HEK293 (cell line): ENCODE results near the gene CACNA1C.

Experiments
- CTCF ChIA-PET: fragments of 350-600 bp; formaldehyde crosslinking; extraction: SDS; loops from one replicate; lab custom pipeline; 2021; ENCODE audit warnings: antibody characterized with exemption; lab: Yijun Ruan, JAX
- POLR2A ChIA-PET: fragments of 300-600 bp; formaldehyde crosslinking; extraction: SDS; loops from one replicate; lab custom pipeline; 2020; ENCODE audit warnings: antibody characterized with exemption, inconsistent platforms; lab: Yijun Ruan, JAX
- H3K27ac ChIP-seq: fragments of 200-500 bp; sonication (Bioruptor generic); 2 replicates; pipeline ENCODE4 v1.5.1; 2014; ENCODE audit warnings: low read depth, low read length, control low read depth, inconsistent platforms; ENCODE audit errors: extremely low read depth
- H3K36me3 ChIP-seq, 2 experiments: fragments of 200-500 bp in 1 of 2; sonication (Bioruptor generic) in 1 of 2; 1 replicate in 1 of 2; 2 replicates in 1 of 2; pipeline ENCODE4 v1.5.1; 2014 to 2017; ENCODE audit warnings: inconsistent platforms in 2 of 2, low read length in 2 of 2; ENCODE audit not compliant: control insufficient read depth in 2 of 2, insufficient read depth in 1 of 2
- H3K4me1 ChIP-seq: fragments of 200-500 bp; sonication (Bioruptor generic); 2 replicates; pipeline ENCODE4 v1.5.1; 2014; ENCODE audit warnings: mild to moderate bottlenecking, low read length, inconsistent platforms; ENCODE audit not compliant: control insufficient read depth, insufficient read depth
- H3K4me3 ChIP-seq: 2 replicates; pipeline ENCODE4 v1.5.1; 2011; ENCODE audit warnings: low read depth, mild to moderate bottlenecking, control low read depth, low read length, moderate library complexity
- H3K9me3 ChIP-seq: fragments of 200-500 bp; sonication (Bioruptor generic); 2 replicates; pipeline ENCODE4 v1.5.1; 2014; ENCODE audit warnings: low read depth, low read length, inconsistent platforms; ENCODE audit not compliant: control insufficient read depth, insufficient read depth
- INSM2 ChIP-seq: fragments of 450-650 bp; formaldehyde crosslinking; IDR thresholded peaks from 2 replicates; pipeline ENCODE4 v1.5.1; 2016; ENCODE audit warnings: missing biosample characterization, missing genetic modification characterization
- PBX3 ChIP-seq: sonication (generic); formaldehyde crosslinking; IDR thresholded peaks from 2 replicates; pipeline ENCODE4 v1.8.1; 2022; ENCODE audit warnings: mild to moderate bottlenecking, moderate library complexity, missing genetic modification reagents
- ZBTB1 ChIP-seq: fragments of 450-650 bp; formaldehyde crosslinking; IDR thresholded peaks from 2 replicates; pipeline ENCODE4 v1.5.1; 2016; ENCODE audit warnings: missing biosample characterization, missing genetic modification characterization
- ZNF146 ChIP-seq: fragments of 450-650 bp; formaldehyde crosslinking; IDR thresholded peaks from 2 replicates; pipeline ENCODE4 v1.5.1; 2016; ENCODE audit warnings: missing biosample characterization, missing genetic modification characterization
- ZNF174 ChIP-seq: fragments of 450-650 bp; formaldehyde crosslinking; IDR thresholded peaks from 2 replicates; pipeline ENCODE4 v1.5.0; 2017; ENCODE audit warnings: missing biosample characterization, mild to moderate bottlenecking, missing genetic modification characterization
- ZNF248 ChIP-seq: fragments of 450-650 bp; formaldehyde crosslinking; IDR thresholded peaks from 2 replicates; pipeline ENCODE4 v1.5.1; 2017; ENCODE audit warnings: missing biosample characterization, missing genetic modification characterization
- ZNF335 ChIP-seq: fragments of 450-650 bp; formaldehyde crosslinking; conservative IDR thresholded peaks from 2 replicates; pipeline ENCODE4 v1.5.1; 2016; ENCODE audit warnings: missing biosample characterization, missing genetic modification characterization
- ZNF350 ChIP-seq: fragments of 450-650 bp; formaldehyde crosslinking; IDR thresholded peaks from 2 replicates; pipeline ENCODE4 v1.5.0; 2017; ENCODE audit warnings: missing biosample characterization, mild to moderate bottlenecking, missing genetic modification characterization
- ZNF398 ChIP-seq: fragments of 450-650 bp; formaldehyde crosslinking; IDR thresholded peaks from 2 replicates; pipeline ENCODE4 v1.5.1; 2017; ENCODE audit warnings: missing biosample characterization, missing genetic modification characterization
- ZNF513 ChIP-seq: fragments of 450-650 bp; IDR thresholded peaks from 2 replicates; pipeline ENCODE4 v1.5.1; 2018; ENCODE audit warnings: missing biosample characterization, missing genetic modification characterization
- ZNF560 ChIP-seq: fragments of 450-650 bp; formaldehyde crosslinking; IDR thresholded peaks from 2 replicates; pipeline ENCODE4 v1.5.1; 2017; ENCODE audit warnings: missing biosample characterization, missing genetic modification characterization, borderline replicate concordance
- ZNF610 ChIP-seq: fragments of 450-650 bp; formaldehyde crosslinking; IDR thresholded peaks from 2 replicates; pipeline ENCODE4 v1.5.1; 2016; ENCODE audit warnings: missing biosample characterization, missing genetic modification characterization, borderline replicate concordance
- ZNF768 ChIP-seq: fragments of 450-650 bp; formaldehyde crosslinking; IDR thresholded peaks from 2 replicates; pipeline ENCODE4 v1.5.1; 2018; ENCODE audit warnings: missing biosample characterization, mild to moderate bottlenecking, missing genetic modification characterization
- ZNF830 ChIP-seq: fragments of 450-650 bp; IDR thresholded peaks from 2 replicates; pipeline ENCODE4 v1.5.0; 2018; ENCODE audit warnings: missing biosample characterization, missing genetic modification characterization, low read depth, mild to moderate bottlenecking, moderate library complexity
- ZSCAN30 ChIP-seq: fragments of 450-650 bp; IDR thresholded peaks from 2 replicates; pipeline ENCODE4 v1.5.1; 2018; ENCODE audit warnings: missing biosample characterization, mild to moderate bottlenecking, missing genetic modification characterization, moderate library complexity

The CACNA1C gene

GRCh38 chr12:2629051-2629450 is 576.3 kb downstream of the CACNA1C start (continued):
- TF ChIP-seq ZNF350 = no peak
- no peak for TF ChIP-seq ZNF610
- no peak for TF ChIP-seq ZNF335
- TF ChIP-seq ZNF146 (tag by site-specific recombination) = no peak

GRCh38 chr12:2631653-2632350 is 579.0 kb downstream of the CACNA1C start:
- POLR2A ChIA-PET = no interaction called here
- no peak overlapping the region for H3K27ac ChIP-seq

More at GRCh38 chr12:2631653-2632350, 579.0 kb downstream of the CACNA1C start:
- no peak for TF ChIP-seq PBX3 (CRISPR knock-in tag)
- TF ChIP-seq ZNF398 = no peak
- TF ChIP-seq ZNF248 (tag by site-specific recombination) = no peak
- TF ChIP-seq ZNF768 (tag by site-specific recombination) = no peak
- TF ChIP-seq ZNF513 (tag by site-specific recombination) = no peak
- no peak for TF ChIP-seq ZNF830
- no peak for TF ChIP-seq ZSCAN30
- TF ChIP-seq ZNF560 = no peak
- TF ChIP-seq ZBTB1 (tag by site-specific recombination) = no peak
- no peak for TF ChIP-seq ZNF174 (tag by site-specific recombination)
- TF ChIP-seq INSM2 (tag by site-specific recombination) = no peak
- CTCF ChIA-PET = interaction anchor here (0.6 to 1.3 kb wide), 2 partner anchors 9 to 25 kb away, joined by 3 to 4 read pairs; no protein-coding TSS in a partner anchor
- no peaks in the 10 kb centered on the region for H3K36me3 ChIP-seq
- H3K4me1 ChIP-seq = no peaks in the 10 kb centered on the region
- no peak overlapping the region for H3K4me3 ChIP-seq
- no peaks in the 10 kb centered on the region for H3K9me3 ChIP-seq
